H1 (cell line): Measurements from ENCODE around the gene DHCR7. TPM values are rescaled to one million over a fixed set of nuclear protein-coding genes. Genes with fewer than 3 reads are reported as not detected.

Experiments
- CTCF ChIA-PET: fragments of 300-600 bp; sonication (Branson Sonifier 250); formaldehyde crosslinking; loops from one replicate; lab custom pipeline; 2021; ENCODE audit not compliant: partially characterized antibody; lab: Charles Lee
- POLR2A ChIA-PET: fragments of 300-600 bp; sonication (Branson Sonifier 250); formaldehyde crosslinking; loops from one replicate; lab custom pipeline; 2021; ENCODE audit warnings: inconsistent platforms; ENCODE audit not compliant: partially characterized antibody; lab: Charles Lee
- DNase-seq, 2 experiments: peaks; one replicate each; pipeline versions ENCODE4 v3.0.0 to v3.0.0-alpha.2; 2010 to 2022; ENCODE audit warnings: low spot score in 2 of 2, low read depth in 1 of 2, mixed read lengths in 1 of 2
- FAIRE-seq: peaks from 2 replicates; lab custom pipeline; 2011; peaks lifted over from hg19 to GRCh38; lab: Jason Lieb, UNC
- H2AFZ ChIP-seq: 2 replicates; pipeline ENCODE4 v1.8.1; 2012; ENCODE audit warnings: low read length, inconsistent platforms
- H2AK5ac ChIP-seq: 2 replicates; pipeline ENCODE4 v1.6.1; 2013; ENCODE audit warnings: low read depth, low read length
- H2BK120ac ChIP-seq: replicated peaks from 2 replicates; pipeline ENCODE3; 2013; ENCODE audit warnings: low read depth, low read length, inconsistent platforms
- H2BK12ac ChIP-seq: 2 replicates; pipeline ENCODE4 v1.6.1; 2013; ENCODE audit warnings: low read depth, low read length
- H2BK15ac ChIP-seq: 2 replicates; pipeline ENCODE4 v1.6.1; 2013; ENCODE audit warnings: low read length
- H2BK20ac ChIP-seq: 2 replicates; pipeline ENCODE4 v1.6.1; 2013; ENCODE audit warnings: low read length
- H2BK5ac ChIP-seq: 2 replicates; pipeline ENCODE4 v1.6.1; 2013; ENCODE audit warnings: low read depth, low read length
- H3K14ac ChIP-seq: 2 replicates; pipeline ENCODE4 v1.6.1; 2013; ENCODE audit warnings: inconsistent platforms; ENCODE audit not compliant: insufficient read length
- H3K18ac ChIP-seq: 2 replicates; pipeline ENCODE4 v1.6.1; 2013; ENCODE audit warnings: low read length; ENCODE audit errors: extremely low read depth
- H3K23ac ChIP-seq: 2 replicates; pipeline ENCODE4 v1.6.1; 2013; ENCODE audit warnings: inconsistent platforms; ENCODE audit not compliant: insufficient read length
- H3K23me2 ChIP-seq: 2 replicates; pipeline ENCODE4 v1.6.1; 2013; ENCODE audit warnings: low read depth, low read length
- H3K27ac ChIP-seq: 2 replicates; pipeline ENCODE4 v1.6.1; 2011; ENCODE audit warnings: low read depth, low read length, inconsistent platforms
- H3K27me3 ChIP-seq, 4 experiments: replicated peaks in 1 of 4; 1 replicate in 1 of 4; 2 replicates in 3 of 4; pipeline versions ENCODE4 v1.6.1 to v1.8.1; 2011 to 2013; ENCODE audit warnings: low read length in 3 of 4, mild to moderate bottlenecking in 3 of 4, inconsistent platforms in 2 of 4, mixed read lengths in 2 of 4, moderate library complexity in 1 of 4; ENCODE audit not compliant: control insufficient read depth in 3 of 4, insufficient read depth in 3 of 4; ENCODE audit errors: extremely low read depth in 1 of 4
- H3K36me3 ChIP-seq, 4 experiments: 2 replicates each; pipeline versions ENCODE4 v1.6.1 to v1.8.1; 2011 to 2013; ENCODE audit warnings: mild to moderate bottlenecking in 4 of 4, low read length in 3 of 4, moderate library complexity in 2 of 4, control low read depth in 1 of 4, inconsistent platforms in 1 of 4; ENCODE audit not compliant: insufficient read depth in 4 of 4, control insufficient read depth in 2 of 4
- H3K4ac ChIP-seq: replicated peaks from 2 replicates; pipeline ENCODE3; 2013; ENCODE audit warnings: low read length, low read depth, mixed read lengths, inconsistent platforms; ENCODE audit not compliant: insufficient read length
- H3K4me1 ChIP-seq, 4 experiments: replicated peaks in 1 of 4; 1 replicate in 1 of 4; 2 replicates in 3 of 4; pipeline versions ENCODE4 v1.6.1 to v1.8.1; 2011 to 2013; ENCODE audit warnings: low read length in 3 of 4, inconsistent platforms in 2 of 4, mixed read lengths in 1 of 4; ENCODE audit not compliant: insufficient read depth in 4 of 4, control insufficient read depth in 3 of 4
- H3K4me2 ChIP-seq, 2 experiments: 2 replicates each; pipeline versions ENCODE4 v1.6.1 to v1.8.1; 2011 to 2013; ENCODE audit warnings: low read depth in 2 of 2, low read length in 2 of 2, control low read depth in 1 of 2, inconsistent platforms in 1 of 2, mild to moderate bottlenecking in 1 of 2; ENCODE audit not compliant: insufficient read depth in 1 of 2
- H3K4me3 ChIP-seq, 4 experiments: fragments of 200-600, 300-600 bp in 1 of 4; sonication (generic), shearing (Covaris generic), sonication (Bioruptor Twin) in 1 of 4; 2 replicates each; pipeline versions ENCODE4 v1.5.1 to v1.8.1; 2011 to 2016; ENCODE audit warnings: low read length in 4 of 4, low read depth in 3 of 4, control low read depth in 2 of 4, inconsistent platforms in 2 of 4, mild to moderate bottlenecking in 2 of 4, mixed read lengths in 1 of 4, moderate library complexity in 1 of 4; ENCODE audit not compliant: insufficient read depth in 2 of 4; ENCODE audit errors: extremely low read depth in 1 of 4
- H3K56ac ChIP-seq: replicated peaks from 2 replicates; pipeline ENCODE3; 2013; ENCODE audit warnings: low read depth, mild to moderate bottlenecking, mixed read lengths, low read length, inconsistent platforms; ENCODE audit not compliant: insufficient read length
- H3K79me1 ChIP-seq: 2 replicates; pipeline ENCODE4 v1.6.1; 2013; ENCODE audit warnings: low read depth, low read length, control low read depth
- H3K79me2 ChIP-seq, 2 experiments: 2 replicates each; pipeline versions ENCODE4 v1.6.1 to v1.8.1; 2012 to 2013; ENCODE audit warnings: low read length in 2 of 2, mild to moderate bottlenecking in 2 of 2, inconsistent platforms in 1 of 2; ENCODE audit not compliant: insufficient read depth in 2 of 2, control insufficient read depth in 1 of 2
- H3K9ac ChIP-seq, 4 experiments: replicated peaks in 1 of 4; 1 replicate in 1 of 4; 2 replicates in 3 of 4; pipeline versions ENCODE4 v1.6.1 to v1.8.1; 2011 to 2013; ENCODE audit warnings: low read depth in 3 of 4, low read length in 3 of 4, control low read depth in 2 of 4, mild to moderate bottlenecking in 2 of 4, moderate library complexity in 2 of 4, inconsistent platforms in 1 of 4; ENCODE audit errors: extremely low read depth in 1 of 4
- H3K9me3 ChIP-seq, 2 experiments: 2 replicates each; pipeline versions ENCODE4 v1.6.1 to v1.8.1; 2012 to 2013; ENCODE audit warnings: mild to moderate bottlenecking in 2 of 2, moderate library complexity in 2 of 2, control low read depth in 1 of 2, inconsistent platforms in 1 of 2, low read depth in 1 of 2, low read length in 1 of 2, mixed read lengths in 1 of 2; ENCODE audit not compliant: insufficient read depth in 2 of 2
- H4K20me1 ChIP-seq, 2 experiments: replicated peaks in 1 of 2; 2 replicates each; pipeline versions ENCODE3 to v1.8.1; 2011 to 2013; ENCODE audit warnings: inconsistent platforms in 2 of 2, low read length in 2 of 2, mild to moderate bottlenecking in 1 of 2; ENCODE audit not compliant: insufficient read depth in 2 of 2, control insufficient read depth in 1 of 2
- H4K5ac ChIP-seq: 2 replicates; pipeline ENCODE4 v1.6.1; 2013; ENCODE audit warnings: low read length, low read depth, mixed read lengths, inconsistent platforms; ENCODE audit not compliant: insufficient read length
- H4K8ac ChIP-seq: 2 replicates; pipeline ENCODE4 v1.8.0; 2013; ENCODE audit warnings: mild to moderate bottlenecking, moderate library complexity, low read length, inconsistent platforms; ENCODE audit not compliant: insufficient read depth; ENCODE audit errors: extremely low read depth
- H4K91ac ChIP-seq: replicated peaks from 2 replicates; pipeline ENCODE3; 2013; ENCODE audit warnings: low read length, mixed read lengths, inconsistent platforms; ENCODE audit not compliant: insufficient read length
- HDAC6 ChIP-seq: IDR thresholded peaks from one replicate; pipeline ENCODE4 v1.7.1; 2012; ENCODE audit warnings: low read depth, mild to moderate bottlenecking, inconsistent platforms, low read length, moderate library complexity
- NRF1 ChIP-seq: IDR thresholded peaks from 2 replicates; pipeline ENCODE4 v1.6.1; 2011; ENCODE audit warnings: mild to moderate bottlenecking, low read depth, low read length, improper control_type of control experiment
- SIX5 ChIP-seq: IDR thresholded peaks from 2 replicates; pipeline ENCODE4 v1.6.1; 2011; ENCODE audit warnings: mild to moderate bottlenecking, low read depth, low read length
- WGBS, 2 experiments: shearing (Covaris generic) in 1 of 2; methylation state at CpG; one replicate each; pipeline versions ENCODE4 v1.1.6 to v1.1.7; 2013 to 2015; ENCODE audit warnings: low lambda C conversion rate in 2 of 2, mixed read lengths in 2 of 2, inconsistent platforms in 1 of 2, low coverage in 1 of 2, missing lambda C conversion rate in 1 of 2; ENCODE audit not compliant: insufficient replicate concordance in 2 of 2, insufficient coverage in 1 of 2, insufficient read length in 1 of 2; ENCODE audit errors: extremely low coverage in 1 of 2, missing lambda C conversion rate in 1 of 2; 5-methylcytosine and 5-hydroxymethylcytosine counted together
- polyA plus RNA-seq, 7 experiments: library from polyadenylated mRNA; depleted of rRNA in 3 of 7; stranded (reverse) in 5 of 7; unstranded in 2 of 7; fragments of >200 nt in 5 of 7; fragments of 200-250 nt in 2 of 7; gene quantifications; 1 replicate in 5 of 7; 2 replicates in 1 of 7; 4 replicates in 1 of 7; pipeline versions ENCODE4 v1.2.1 to v1.2.3, GENCODE V29; 2011 to 2013; ENCODE audit warnings: missing spikeins in 2 of 7, mixed read lengths in 2 of 7
- total RNA-seq: library from RNA; stranded (reverse); fragmentation: NEBNext Ultra II Directional; extraction: Animal tissue kit (Norgen Biotek cat#: 25700); gene quantifications from 2 replicates; pipeline ENCODE4 v1.2.1, GENCODE V29; 2021

DHCR7 gene
- total and polyA plus RNA-seq, 2 of the 8 experiments (the other 6 are each of a cell fraction or from before 2014, with no cell fraction given) = 144 to 157 TPM

DNA sequence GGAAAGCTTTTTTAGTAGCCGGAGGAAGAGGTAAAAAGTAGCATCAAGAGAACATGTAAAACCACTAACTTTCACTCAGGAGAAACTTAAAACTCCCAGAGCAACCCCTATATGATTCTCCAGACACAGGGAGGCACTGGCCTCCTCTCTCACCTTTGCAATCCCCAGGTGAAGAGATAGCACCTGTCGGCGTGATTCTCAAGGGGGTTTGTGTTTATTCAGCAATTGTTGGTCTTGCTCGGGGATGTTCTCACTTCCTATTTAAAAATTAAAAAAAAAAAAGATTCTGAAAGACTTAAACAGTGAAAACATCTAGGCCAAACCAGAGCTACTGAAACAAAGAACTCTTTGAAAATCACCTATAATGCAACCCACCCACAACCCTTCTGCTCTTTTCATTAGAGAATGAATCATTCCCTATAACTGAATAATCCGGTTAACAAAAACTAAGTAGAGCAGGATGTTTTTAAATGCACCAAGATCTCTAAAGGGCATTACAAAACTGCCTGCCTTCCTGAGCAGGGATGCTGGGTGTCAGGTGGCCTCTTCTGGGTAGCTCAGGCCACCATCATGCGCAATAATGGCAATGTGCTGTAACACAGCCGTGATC, 24.9 kb downstream of the DHCR7 start:
- DNase-seq (no peak), FAIRE-seq (no peak)
- CTCF ChIA-PET = interaction anchor here (0.6 to 1.9 kb wide), 9 partner anchors 11 to 651 kb away, joined by 3 to 5 read pairs (median 4); partner anchors contain the start of gene DHCR7
- Histone ChIP-seq H2BK20ac (no peak overlapping the region), H3K79me2 (no peaks in the 10 kb centered on the region), H2BK120ac (no peak overlapping the region), H2AFZ (no peak overlapping the region), H3K56ac (no peak overlapping the region), H3K9ac (no peak overlapping the region), H2BK12ac (no peak overlapping the region), H3K27me3 (no peaks in the 10 kb centered on the region), H2BK15ac (no peak overlapping the region), H3K4ac (no peak overlapping the region), H4K91ac (no peak overlapping the region), H3K9me3 (no peaks in the 10 kb centered on the region), H3K36me3 (no peaks in the 10 kb centered on the region), H3K4me3 (no peak overlapping the region), H3K4me1 (peaks cover 0 to 2% (median 0%) of the 10 kb centered on the region in 4 experiments; a peak in 2 of 7 replicates), H4K8ac (no peak overlapping the region; the same call in 1 of the 2 replicates), H3K14ac (no peak overlapping the region), H3K79me1 (no peaks in the 10 kb centered on the region), H3K27ac (no peak overlapping the region), H4K20me1 (no peaks in the 10 kb centered on the region), H3K18ac (no peak overlapping the region), H3K23me2 (no peaks in the 10 kb centered on the region; the same call in 1 of the 2 replicates), H3K4me2 (no peak overlapping the region), H2AK5ac (no peak overlapping the region), H3K23ac (no peak overlapping the region), H2BK5ac (no peak overlapping the region), H4K5ac (no peak overlapping the region)
- POLR2A ChIA-PET = no interaction called here
- TF ChIP-seq NRF1 (no peak), SIX5 (no peak), HDAC6 (no peak)
- 82% methylated on average over 7 of the region's 7 CpGs; no CpG with 5 or more reads in 1 of the 2 experiments for WGBS, 2 experiments
